KMS-11 (cell line): Measurements from ENCODE around the gene ADAMTS10.
A peak's percentile ranks its signal among the peaks of the same experiment; 100 is the strongest.

Experiments used
- H2AFZ ChIP-seq: fragments of 200-600 bp; sonication (generic); 2 replicates; pipeline ENCODE4 v1.6.1; 2016; ENCODE audit warnings: antibody characterized with exemption, mixed run types, low read depth
- H3K27ac ChIP-seq: fragments of 200-600 bp; sonication (generic); 2 replicates; pipeline ENCODE4 v1.6.1; 2016; ENCODE audit warnings: mild to moderate bottlenecking, mixed run types
- H3K27me3 ChIP-seq: fragments of 200-600 bp; sonication (generic); 2 replicates; pipeline ENCODE4 v1.6.1; 2017; ENCODE audit warnings: mild to moderate bottlenecking, low read depth, mixed run types, moderate library complexity; ENCODE audit not compliant: insufficient read depth
- H3K36me3 ChIP-seq: fragments of 200-600 bp; sonication (generic); 2 replicates; pipeline ENCODE4 v1.6.1; 2017; ENCODE audit warnings: mild to moderate bottlenecking, mixed run types; ENCODE audit not compliant: insufficient read depth
- H3K4me1 ChIP-seq: fragments of 200-600 bp; sonication (generic); 2 replicates; pipeline ENCODE4 v1.6.1; 2016; ENCODE audit warnings: mild to moderate bottlenecking, low read depth, mixed run types; ENCODE audit not compliant: poor library complexity, severe bottlenecking
- H3K4me2 ChIP-seq: fragments of 200-600 bp; sonication (generic); 2 replicates; pipeline ENCODE4 v1.7.0; 2016; ENCODE audit warnings: mild to moderate bottlenecking, mixed run types
- H3K4me3 ChIP-seq: fragments of 200-600 bp; sonication (generic); IDR thresholded peaks from 2 replicates; pipeline ENCODE4 v1.6.1; 2017; ENCODE audit warnings: low read depth, low read length, mixed read lengths; ENCODE audit not compliant: insufficient read depth
- H3K79me2 ChIP-seq: fragments of 200-600 bp; sonication (generic); 2 replicates; pipeline ENCODE4 v1.6.1; 2016; ENCODE audit warnings: low read depth, mixed run types; ENCODE audit not compliant: insufficient read depth
- H3K9ac ChIP-seq: fragments of 200-600 bp; sonication (generic); 2 replicates; pipeline ENCODE4 v1.6.1; 2016; ENCODE audit warnings: mild to moderate bottlenecking, mixed run types
- H4K20me1 ChIP-seq: fragments of 200-600 bp; sonication (generic); 2 replicates; pipeline ENCODE4 v1.6.1; 2016; ENCODE audit warnings: mild to moderate bottlenecking, mixed run types; ENCODE audit not compliant: insufficient read depth
- CTCF ChIP-seq: fragments of 200-600 bp; sonication (generic); conservative IDR thresholded peaks from 2 replicates; pipeline ENCODE4 v1.6.1; 2017; ENCODE audit warnings: low read depth, mild to moderate bottlenecking, antibody characterized with exemption, low read length, moderate library complexity, mixed read lengths

The ADAMTS10 gene

GRCh38 chr19:8580710-8581281 is 29.7 kb downstream of the ADAMTS10 start:
- Histone ChIP-seq H2AFZ (no peak overlapping the region), H4K20me1 (no peaks in the 10 kb centered on the region), H3K9ac (no peak overlapping the region), H3K79me2 (no peaks in the 10 kb centered on the region), H3K4me3 (no peak overlapping the region), H3K27ac (no peak overlapping the region), H3K4me2 (no peak overlapping the region), H3K4me1 (no peaks in the 10 kb centered on the region), H3K36me3 (no peaks in the 10 kb centered on the region), H3K27me3 (peaks cover 12% of the 10 kb centered on the region; the same call in 1 of the 2 replicates)
- TF ChIP-seq CTCF: peak; percentile 91

GRCh38 chr19:8578642-8579265 is 31.8 kb downstream of the ADAMTS10 start:
- no peak overlapping the region for H3K4me2 ChIP-seq
- H4K20me1 ChIP-seq: no peaks in the 10 kb centered on the region
- H3K4me3 ChIP-seq: no peak overlapping the region
- H2AFZ ChIP-seq: no peak overlapping the region
- peak; percentile 93 for TF ChIP-seq CTCF
- no peak overlapping the region for H3K9ac ChIP-seq
- H3K79me2 ChIP-seq: no peaks in the 10 kb centered on the region
- H3K27me3 ChIP-seq: peaks cover 21% of the 10 kb centered on the region; the same call in 1 of the 2 replicates
- no peak overlapping the region for H3K27ac ChIP-seq
- H3K36me3 ChIP-seq: no peaks in the 10 kb centered on the region
- no peaks in the 10 kb centered on the region for H3K4me1 ChIP-seq

- H3K36me3 ChIP-seq: no peaks in the 10 kb centered on the region
- no peak overlapping the region for H3K4me3 ChIP-seq
- TF ChIP-seq CTCF: no peak
- H3K9ac ChIP-seq: no peak overlapping the region
- no peak overlapping the region for H2AFZ ChIP-seq
- H3K4me2 ChIP-seq: no peak overlapping the region
- no peak overlapping the region for H3K27ac ChIP-seq
- no peaks in the 10 kb centered on the region for H3K4me1 ChIP-seq
- H3K79me2 ChIP-seq: no peaks in the 10 kb centered on the region
- H4K20me1 ChIP-seq: no peaks in the 10 kb centered on the region
- H3K27me3 ChIP-seq: peaks cover 19% of the 10 kb centered on the region; the same call in 1 of the 2 replicates
These were observed 32.8 kb downstream of the ADAMTS10 start for GRCh38 chr19:8577741-8578140.

GRCh38 chr19:8577247-8577646 is 33.3 kb downstream of the ADAMTS10 start, which contains the start of gene MYO1F:
Gene MYO1F (minus strand): TSS chr19:8577442. CDS start chr19:8577309, 133 bp downstream.
- Histone ChIP-seq H3K36me3 (no peaks in the 10 kb centered on the region), H3K27ac (no peak within 1 kb of the TSS), H3K79me2 (no peaks in the 10 kb centered on the region), H4K20me1 (no peaks in the 10 kb centered on the region), H2AFZ (no peak within 1 kb of the TSS), H3K4me2 (no peak within 1 kb of the TSS), H3K4me3 (no peak within 1 kb of the TSS), H3K27me3 (peaks cover 18% of the 10 kb centered on the region; the same call in 1 of the 2 replicates), H3K9ac (no peak within 1 kb of the TSS), H3K4me1 (no peaks in the 10 kb centered on the region)
- TF ChIP-seq CTCF: no peak
